NCI-H1092 (cell line): ENCODE results near the gene MTMR1.
A peak's percentile ranks its signal among the peaks of the same experiment; 100 is the strongest.

Experiments used
- DNase-seq: peaks from one replicate; lab custom pipeline; 2025; lab: John Stamatoyannopoulos, UW

MTMR1 gene

DNA sequence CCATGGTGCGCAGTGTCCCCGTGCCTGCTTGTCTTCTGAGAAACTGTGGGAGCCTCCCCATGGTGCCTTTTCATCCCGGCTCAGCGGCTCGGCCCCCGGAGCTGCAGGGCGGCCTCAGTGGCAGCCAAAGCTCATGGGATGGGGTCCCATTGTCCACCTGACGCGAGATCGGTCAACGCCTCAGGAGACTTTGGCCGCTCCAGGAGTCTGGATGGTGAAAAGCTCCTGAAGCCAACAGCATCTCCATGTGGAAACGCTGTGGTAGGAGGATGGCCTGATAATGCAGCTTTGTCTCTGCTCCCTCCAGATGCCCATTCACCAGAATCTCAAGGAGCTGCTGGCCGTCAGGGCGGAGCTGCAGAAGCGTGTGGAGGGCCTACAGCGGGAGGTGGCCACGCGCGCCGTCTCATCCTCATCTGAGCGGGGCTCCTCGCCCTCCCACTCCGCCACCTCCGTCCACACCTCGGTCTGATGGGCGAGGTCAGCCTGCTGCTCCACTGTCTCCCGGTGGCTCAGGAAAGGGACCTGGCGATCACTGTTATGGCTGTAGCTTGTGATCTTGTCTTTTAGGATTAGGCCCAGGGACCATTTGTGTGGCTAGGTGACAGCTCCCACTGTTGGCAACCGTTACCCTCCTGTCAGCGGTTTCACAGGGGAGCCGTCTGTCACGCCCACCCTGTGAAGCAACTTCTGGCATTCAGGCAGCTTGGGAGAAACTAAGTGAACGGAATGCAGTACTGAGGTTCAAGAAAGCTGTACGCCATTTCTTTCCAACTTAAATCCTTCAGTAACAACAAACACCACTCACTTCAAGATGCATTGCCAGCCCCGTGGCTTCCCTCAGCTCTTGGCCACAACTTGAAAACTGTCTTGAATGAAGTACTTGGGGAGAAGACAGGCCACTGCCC is 69.3 kb downstream of the MTMR1 start:
- no peak for DNase-seq

DNA sequence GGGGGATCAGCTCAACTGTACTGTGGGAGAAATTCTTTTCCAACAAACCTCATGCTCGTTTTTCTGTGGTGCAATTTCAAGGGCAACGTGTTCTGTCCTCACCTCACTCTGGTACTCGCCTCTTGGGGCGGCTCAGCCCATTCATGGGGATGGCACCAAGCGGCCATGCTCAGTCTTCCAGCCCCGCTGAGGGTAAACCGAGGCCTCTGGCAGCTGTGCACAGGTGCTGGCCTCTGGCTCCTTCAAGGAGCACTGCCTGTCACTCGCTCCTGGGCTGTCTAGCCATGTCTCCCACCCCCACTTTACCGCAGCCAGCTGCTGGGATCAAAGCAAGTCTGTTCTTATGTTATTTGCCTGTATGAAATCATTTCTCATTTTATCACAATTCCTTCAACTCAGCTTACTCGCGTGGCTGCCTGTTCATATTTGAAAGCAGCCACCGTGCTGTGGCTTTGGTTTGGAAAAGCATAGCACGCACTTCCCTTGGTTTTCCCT is 70.2 kb downstream of the MTMR1 start:
- no peak for DNase-seq

DNA sequence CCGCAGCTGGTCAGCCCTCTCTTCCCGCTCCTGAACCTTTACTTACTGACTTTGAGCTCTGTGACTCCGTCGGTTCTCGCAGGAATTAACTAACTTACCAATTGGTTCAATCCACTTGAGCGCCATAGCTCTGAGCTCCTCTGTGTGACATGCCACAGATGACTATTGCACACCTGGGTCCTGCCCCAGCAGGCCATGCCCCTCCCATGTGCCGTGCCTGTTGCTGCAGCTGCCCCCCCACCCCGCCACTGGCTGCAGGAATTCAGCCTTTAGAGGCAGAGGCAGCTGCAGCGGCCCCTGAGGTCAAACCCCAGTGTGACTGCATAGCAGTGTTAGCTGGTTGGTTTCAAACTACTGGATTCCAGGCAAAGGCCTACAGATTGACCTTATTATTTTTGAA is 70.6 kb downstream of the MTMR1 start:
- DNase-seq, result no peak

DNA sequence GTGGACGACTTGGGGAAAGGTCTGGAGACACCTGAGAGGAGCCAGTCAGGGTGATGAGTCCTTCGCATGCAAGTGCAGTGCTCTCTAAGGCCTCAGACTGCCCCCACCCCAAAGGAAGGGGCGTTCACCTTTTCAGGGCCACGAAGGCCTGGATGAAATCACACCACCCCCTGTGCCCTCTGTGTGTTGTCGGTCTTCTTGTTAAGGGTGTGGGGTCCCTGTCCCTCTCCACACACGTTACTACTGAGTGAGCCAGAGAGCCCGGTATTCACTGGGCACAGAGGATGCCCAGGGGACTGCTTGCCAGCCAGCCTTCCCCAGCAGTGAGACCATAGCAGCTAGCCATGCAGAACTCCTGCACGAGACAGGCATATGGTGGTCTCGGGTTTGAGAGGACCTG is 72.0 kb downstream of the MTMR1 start:
- DNase-seq, result no peak

DNA sequence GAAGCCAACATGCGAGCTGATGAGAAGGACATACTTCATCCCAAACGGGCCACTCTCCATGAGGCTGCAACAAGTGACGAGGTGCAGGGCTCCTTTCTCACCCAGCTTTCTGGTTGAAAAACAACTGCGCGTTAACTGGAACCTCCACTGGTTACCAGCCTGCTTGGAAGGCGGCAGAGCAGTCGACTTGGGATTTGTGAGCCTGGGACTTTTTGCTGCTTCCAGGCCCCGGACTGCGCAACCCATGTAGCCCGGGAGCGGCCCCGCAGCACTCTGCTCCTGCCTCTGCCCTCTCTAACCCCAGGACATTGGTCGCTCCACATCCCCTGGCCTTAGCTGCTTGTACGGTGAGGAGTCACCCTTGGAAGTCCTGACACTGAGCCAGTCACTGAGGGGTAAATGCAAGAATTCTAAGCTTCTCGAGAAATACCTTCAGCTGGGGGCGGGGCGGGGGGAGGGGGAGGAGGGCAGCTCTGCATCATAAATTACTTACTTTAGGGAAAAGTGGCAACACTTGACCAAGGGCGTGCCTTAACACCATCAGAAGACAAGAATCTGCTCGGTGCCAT is 72.7 kb downstream of the MTMR1 start:
- DNase-seq, result no peak

DNA sequence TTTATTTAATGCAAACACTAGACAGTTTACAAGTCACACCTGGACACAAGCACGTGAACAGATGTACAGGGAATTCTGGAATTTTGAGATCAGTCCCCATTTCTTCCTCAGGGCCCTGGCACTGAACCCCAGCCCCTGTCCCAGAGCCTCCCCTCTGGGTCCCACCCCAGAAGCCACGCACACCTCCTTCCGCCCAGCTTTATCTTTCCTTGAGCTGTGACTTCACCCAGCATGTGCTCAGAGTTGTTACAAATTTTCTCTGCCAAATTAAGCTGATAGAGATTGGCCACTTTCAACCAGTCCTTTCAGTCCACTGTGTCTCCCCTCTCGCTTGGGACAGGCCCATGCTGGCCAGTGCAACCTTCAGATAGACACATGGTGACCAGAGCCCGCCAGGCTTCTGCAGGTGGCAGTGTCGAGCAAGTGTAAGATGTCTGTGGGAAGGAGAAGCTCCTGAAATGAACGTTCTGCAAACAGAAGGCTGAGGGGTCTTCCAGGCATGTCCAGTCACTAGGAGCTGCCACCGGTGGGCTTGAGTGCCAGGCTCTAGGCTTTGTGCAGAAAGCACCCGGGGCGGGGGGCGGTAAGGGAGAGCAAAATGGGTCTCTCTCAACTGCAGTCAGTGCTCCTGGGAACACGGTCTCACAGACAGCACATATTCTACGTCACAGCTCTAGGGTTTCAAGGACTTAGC is 73.3 kb downstream of the MTMR1 start:
- DNase-seq, result no peak

DNA sequence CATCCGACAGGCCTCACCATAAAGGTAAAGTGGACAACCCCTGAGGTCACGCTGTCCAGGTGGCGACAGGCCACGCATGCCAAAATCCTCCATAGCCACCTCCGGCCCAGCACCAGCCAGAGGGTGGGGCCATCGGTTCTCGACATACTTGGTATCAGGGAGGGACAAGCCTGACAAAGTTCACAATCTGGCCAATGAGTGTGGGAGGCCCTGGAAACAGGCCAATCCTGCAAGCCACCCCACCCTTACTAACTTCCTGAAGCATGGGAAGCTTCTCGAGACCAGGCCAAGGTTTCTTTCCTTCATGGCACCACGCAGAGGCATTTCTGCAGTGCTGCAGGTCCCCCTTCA is 73.8 kb downstream of the MTMR1 start:
- DNase-seq, result no peak

DNA sequence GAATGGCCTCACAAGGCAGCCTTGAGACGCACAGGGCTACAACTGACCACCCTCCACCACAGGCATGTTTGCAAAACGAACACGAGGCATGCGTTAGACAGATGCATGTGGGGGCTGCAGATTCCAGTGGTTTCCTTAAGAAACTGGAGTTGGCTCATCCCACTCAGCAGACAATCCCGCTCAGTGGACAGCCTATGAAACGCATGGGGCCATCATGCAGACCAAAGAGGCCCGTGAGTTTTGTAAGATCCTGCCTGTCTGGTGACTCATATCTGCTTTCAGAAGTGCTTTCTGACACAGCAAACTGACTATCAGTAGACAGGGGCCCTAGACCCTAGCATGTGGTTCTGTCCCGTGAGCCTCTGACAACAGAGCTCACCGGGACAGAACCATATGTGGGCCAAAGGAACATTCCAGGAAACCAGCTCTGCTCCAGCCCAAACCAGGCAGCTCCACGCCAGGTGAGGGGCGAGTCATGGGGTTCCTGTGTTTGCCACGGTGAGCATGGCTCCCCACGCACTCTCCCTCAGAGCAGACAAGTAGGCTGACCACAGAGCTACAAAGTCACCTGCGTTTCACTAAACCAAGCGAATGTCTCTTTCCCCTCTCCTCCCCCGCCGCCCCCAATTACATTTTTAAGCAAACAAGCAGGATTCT is 74.4 kb downstream of the MTMR1 start:
- no peak for DNase-seq

DNA sequence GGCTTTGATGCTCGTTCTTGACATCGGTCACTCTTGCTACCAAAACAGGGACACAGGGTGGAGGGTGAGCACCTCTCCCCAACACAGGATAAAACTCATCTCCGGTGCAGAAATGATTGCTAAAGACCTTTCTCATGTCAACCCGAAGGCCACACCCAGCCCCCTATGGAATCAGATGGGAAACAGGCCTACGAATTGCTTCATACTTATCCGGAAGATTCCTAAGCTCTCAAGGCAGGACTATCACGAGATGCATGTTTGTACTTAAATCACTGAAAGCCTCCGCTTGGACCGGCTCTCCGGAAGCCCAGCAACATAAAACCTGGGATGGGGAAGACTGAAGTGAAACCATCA is 74.9 kb downstream of the MTMR1 start:
- no peak for DNase-seq

DNA sequence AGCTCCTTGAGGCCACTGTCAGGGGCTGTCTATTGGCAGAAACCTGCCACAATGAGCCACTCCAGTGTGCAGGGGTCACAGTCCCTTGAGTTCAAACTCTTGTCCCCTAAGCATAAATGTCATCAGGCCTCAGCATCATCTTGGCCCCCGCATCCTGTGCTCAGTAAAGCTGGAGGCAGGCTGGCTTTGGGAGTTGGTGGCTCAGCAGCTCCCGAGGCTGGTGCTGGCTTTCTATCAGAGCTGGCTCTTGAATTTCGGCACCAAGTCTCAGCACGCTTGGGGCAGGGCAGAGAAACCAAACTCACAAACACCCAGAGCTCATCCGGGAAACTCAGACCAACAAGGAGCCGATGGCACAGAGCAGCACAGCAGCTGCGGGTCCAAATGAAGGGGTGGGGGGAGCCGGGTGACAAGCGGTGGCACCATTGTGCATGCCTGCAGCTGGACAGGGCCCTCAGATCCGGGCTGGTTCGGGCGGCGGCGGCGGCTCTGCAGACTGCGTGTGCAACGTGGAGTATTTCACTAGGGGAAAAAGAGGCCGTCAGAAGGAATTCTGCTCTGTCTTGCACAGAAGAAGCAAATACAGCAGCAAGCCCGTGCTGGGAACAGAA is 75.5 kb downstream of the MTMR1 start:
- DNase-seq, result no peak

DNA sequence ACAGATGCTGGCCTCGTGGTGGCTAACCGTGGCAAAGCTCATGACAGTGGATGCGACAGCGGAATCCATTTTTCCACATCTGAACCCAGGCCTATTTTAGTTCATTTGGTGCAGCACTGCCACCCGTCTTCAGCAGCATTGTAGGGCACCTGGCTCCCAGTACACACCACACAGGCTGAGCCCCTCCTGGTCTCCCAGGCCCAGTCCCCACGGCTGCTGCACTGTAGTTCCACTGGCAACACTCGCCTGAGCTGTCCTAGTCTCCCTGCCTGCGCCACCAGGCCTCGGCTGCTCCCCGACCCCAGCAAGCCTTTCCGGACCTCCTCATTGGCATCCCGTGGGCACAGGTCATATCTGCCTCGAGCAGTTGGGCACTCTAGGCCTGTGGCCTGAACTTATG is 76.2 kb downstream of the MTMR1 start:
- DNase-seq, result no peak

DNA sequence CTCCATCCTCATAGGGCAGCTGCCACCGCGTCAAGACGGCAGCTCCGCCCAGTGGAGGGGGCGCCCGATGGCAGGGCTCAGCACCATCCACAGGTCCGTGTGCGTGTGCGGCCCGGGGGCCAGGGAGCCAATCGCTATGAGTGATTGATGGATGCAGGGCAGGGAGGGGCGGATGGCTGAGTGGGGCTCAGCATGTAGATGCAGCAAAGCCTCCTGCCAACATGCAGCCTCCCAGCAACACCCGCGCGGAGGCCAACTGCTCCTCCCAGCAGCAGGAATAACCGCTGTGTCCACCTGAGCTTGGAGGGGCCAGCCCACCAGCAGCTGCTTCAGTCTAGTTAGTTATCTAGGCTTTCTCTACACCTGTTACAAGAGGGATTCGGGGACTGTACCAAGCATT is 77.4 kb downstream of the MTMR1 start:
- DNase-seq, result no peak

DNA sequence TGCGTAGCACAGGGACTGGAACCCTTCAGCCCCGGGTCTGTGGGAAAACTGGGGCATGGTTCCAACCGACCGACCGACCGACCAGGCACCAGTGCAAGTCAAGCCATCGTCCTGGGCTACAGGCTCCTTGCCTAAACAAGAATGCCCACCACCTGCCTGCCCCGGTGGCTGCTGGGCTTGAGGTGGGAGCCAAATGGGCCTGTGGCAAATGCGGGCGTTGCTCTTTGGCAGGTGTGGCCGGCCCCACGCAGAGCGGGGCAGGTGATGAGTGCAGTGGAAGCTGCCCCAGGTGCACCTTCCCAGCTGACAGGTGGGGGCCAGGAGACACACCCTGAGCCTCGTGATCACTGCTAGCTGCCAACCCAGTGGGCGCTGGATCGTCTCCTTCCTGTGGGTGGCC is 77.9 kb downstream of the MTMR1 start:
- no peak for DNase-seq

DNA sequence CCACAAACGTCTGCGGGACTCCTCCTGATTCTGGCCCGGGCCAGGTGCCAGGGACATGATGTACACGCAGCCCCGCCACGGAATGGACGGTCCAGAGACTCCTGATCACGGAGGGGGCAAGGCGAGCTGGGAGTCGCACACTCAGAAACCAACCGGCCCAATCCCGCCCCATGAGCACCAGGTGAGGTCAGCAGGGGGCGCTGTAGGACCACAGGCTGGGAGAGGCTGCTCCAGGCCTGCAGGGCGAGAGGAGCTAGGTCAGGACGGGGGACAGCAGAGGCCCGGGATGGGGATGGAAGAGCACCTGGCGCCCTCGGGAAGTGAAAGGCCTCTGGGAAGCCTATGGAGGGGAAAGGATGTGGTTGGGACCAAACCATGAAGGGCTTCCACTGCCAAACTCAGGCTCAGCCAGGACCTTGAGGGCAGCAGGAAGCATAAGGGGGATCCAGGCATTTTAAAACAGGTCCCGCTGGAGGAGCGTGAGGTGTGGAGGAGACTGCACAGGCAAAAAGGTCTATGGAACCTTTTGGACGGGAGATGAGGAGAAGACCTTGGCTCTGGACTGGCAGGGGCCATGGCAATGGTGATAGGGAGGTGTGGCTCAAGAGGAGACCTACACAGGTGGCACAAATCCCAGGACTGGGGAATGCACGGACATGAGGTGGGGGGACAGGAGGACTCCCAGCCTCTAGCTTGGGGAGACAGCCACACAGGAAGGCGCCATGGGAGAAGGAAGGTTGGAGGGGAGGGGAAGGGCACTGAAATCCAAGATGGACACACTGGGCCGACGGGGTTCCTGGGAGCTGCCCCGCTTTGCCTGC is 79.2 kb downstream of the MTMR1 start:
- peak; percentile 36 for DNase-seq

DNA sequence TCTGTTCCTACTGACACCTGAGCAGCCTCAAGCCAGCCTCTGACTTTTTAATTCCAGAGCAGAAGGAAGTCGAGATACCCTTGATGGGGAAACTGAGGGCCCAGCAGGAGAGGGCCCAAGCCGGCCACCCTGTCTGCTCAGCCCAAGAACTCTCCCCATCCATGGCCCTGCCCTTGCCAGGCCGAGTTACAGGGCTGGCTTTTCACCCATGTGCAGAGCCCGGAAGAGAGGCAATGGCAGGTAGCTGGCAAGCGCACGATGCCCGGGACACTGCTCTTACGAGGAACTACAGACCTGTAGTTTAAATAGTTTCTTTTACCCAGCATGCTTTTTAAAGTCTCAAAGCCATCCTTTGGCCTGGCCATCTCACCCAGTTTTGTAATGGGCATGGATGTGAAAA is 79.9 kb downstream of the MTMR1 start:
- no peak for DNase-seq

DNA sequence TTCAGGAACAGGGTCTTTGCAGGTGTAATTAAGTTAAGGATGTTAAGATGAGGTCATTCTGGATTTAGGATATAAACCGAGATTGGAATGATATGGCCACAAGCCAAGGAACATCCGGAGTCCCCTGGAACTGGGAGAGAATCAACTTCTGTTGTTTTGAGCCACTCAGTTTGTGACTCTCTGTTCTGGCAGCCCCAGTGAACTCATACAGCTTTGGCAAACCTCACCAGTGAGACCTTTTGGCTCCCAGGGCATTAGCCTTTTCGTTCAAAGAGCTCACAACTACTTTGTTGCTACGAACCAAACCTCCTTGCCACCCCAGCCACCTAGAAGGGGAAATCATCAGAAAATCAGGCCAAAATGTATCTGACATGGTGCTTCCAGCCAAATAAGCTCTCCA is 80.4 kb downstream of the MTMR1 start:
- DNase-seq, result no peak

DNA sequence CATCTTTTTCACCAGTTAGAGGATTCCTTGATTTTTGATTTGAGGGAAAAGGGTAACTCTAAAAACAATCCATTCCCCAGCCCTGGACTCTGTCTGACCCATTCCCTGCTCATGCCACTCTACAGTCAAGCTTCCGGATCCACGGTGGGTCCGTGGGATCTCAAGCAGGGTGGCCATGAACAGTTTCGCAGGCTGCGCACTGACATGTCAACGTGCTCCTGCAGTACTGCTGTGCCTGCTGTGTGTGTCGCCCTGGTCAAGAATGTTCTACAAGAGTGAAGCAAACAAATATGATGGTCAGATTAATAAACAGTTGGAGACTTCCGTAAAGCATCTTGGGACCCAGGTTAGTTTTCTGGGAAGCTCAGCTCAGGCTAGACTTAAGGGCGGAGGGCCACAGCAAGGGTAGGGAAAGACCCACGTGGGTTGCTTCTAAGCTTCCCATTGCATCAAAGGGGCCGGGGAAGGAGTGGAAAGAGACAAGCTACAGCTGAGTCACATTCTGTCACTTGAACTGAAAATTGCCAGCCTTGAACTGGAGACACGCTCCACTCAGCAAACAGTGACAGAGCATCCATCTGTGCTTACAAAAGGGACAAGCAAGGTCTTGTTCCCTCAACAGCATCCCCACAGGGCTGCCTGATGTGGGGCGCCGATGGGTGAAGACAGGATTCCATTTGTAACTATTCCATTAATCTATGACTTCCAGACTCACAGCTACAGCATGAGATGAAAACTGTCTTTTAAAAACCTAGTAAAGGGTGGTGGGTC is 81.8 kb downstream of the MTMR1 start:
- no peak for DNase-seq

DNA sequence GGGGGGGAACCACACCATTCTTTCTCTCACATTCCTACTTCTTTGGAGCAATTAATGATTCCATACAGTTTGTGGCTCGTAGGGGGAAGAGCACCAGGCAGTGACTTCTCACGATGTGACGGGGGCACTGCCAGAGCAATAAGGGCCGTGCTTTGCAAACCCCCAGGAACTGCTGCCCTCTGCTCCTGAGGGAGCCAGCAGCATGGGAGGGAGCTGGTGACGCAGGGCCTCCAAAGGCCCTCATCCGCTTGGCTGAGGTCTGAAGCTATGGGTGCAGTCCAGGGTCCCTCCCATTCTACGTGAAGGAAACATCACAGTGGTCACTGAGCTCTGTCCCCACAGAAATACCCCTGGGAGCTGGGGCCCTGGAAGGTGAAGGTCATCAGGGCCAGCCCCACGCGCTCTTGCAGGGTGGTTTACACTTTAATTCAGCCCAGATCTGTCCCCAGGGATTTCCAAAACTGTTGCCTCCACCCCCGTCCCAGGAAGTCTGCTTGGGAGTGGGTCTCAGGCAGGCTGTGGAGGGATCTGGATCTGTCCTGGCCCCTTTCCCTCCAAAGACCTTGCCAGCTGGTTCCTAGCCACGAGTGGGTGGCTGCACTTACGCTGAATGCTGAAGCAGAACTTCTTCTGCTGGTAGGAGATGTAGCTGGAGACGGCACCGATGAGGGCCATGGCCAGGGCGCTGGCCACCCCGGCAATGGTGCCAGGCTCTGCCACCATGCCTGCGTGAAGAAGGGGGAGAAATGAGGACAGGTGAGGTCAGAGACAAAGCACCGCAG is 82.6 kb downstream of the MTMR1 start:
- no peak for DNase-seq

DNA sequence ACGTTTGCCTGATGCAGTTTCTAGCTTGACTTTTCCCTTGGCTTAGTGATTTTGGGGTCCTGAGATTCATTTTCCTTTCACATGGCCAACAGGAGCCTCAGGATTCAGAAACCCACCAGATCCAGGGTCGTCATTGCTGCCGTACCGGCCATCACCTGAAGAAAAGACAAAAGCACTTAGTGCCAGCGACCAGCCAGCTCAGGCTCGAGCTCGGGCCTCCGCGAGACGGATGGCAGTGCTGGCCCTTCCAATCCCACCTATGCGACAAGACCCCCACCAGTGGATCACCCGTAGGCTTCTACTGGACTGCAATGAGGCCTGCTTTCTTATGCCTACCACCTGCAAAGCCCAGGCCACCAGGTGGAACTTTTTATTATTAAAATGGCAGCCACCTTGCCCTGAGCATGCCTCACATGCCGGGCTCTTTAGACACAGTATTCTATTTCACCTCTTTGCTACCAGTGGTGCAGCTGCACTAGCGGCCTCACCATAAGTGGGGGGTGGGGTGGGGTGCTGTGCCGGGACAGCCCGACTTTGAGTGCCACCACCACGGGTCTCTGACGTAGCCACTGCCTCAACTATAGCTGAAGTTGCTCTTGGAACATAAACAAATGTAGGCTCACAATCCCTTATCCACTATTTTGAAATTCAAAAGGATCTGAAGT is 84.3 kb downstream of the MTMR1 start:
- no peak for DNase-seq
